ENCODE data around the gene MBNL2.

MBNL2 gene

DNA sequence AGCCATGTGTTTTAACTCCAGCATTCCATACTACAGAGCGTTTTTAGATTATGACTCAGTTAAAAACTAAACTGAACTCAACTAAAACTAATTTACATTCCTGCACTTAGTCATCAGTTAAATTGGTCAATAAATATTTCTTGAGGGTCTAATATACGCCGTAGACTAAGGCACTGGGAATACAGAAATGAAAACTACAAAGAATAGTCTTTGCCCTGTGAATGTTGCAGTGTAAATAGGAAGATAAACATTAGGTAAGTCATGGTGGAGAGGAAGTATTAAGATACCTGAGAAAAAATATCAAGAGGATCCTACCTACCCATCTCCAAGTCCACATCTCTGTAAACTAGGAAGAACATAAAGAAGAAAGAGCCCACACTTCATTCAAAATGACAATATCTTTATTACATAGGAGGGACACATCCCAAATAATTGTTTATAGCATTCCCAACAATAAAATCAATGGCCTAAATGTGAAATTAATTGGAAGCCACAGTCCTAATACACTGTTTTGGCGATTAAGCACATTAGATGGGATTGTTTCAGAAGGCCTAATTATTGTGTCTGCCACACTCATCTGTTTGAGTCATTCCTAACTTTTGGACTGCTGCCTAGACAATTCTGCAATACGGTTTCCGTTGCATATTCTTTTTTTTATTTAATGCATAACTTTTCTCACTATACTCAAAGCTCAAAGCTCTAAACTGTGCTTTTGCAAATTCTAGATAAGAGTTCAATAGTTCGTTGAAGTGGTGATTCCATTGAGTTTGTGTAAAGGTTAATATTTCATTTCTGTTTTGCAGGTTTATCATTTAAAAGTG lies 52.9 kb downstream of the MBNL2 start:
- DNase-seq (ENCODE audit: low read depth) = no peak

DNA sequence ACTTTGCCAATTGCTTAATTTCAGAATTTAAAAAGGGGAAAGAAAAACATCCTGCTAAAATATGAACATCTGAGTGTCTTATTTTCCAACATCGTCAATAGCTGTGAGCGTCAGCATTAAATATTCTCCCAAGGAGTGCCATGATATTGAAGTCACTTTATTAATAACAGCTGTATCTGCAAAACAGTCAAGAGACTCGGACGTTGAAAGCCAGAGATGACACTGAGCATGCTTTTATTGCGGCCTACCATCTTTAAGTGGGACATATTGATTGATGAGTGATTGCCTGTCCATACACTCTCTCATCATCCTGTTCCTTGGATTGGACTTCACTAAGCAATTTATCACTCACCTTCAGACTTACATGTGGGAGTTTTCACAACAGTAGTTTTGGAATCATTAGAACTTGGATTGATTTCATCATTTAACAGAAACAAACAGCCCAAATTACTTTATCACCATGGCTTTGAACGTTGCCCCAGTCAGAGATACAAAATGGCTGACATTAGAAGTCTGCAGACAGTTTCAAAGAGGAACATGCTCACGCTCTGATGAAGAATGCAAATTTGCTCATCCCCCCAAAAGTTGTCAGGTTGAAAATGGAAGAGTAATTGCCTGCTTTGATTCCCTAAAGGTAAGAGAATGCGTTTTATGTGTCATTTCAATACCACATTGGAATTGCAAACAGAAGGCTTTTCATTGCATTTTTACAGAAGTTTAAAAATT lies 53.8 kb downstream of the MBNL2 start:
- no peak for DNase-seq (ENCODE audit: low read depth)

DNA sequence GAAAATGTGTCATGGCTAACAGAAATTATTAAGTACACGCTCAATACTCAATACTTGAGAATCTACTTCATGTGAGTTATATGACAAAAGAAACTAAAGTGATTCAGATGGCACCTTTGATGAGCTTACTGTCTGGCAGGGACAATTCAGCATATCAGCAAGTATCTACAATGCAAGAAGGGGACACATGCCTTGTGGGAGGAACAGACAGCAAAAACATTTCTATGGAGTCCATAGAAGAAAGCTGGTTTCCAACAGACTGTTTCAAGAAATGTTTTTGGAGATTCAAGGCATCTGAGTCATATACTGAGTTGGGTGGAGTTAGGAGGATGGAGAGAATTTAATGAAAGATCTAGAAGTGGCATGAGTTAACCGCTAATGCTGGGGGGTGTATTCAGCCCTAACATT lies 54.7 kb downstream of the MBNL2 start:
- DNase-seq (ENCODE audit: low read depth) = no peak

DNA sequence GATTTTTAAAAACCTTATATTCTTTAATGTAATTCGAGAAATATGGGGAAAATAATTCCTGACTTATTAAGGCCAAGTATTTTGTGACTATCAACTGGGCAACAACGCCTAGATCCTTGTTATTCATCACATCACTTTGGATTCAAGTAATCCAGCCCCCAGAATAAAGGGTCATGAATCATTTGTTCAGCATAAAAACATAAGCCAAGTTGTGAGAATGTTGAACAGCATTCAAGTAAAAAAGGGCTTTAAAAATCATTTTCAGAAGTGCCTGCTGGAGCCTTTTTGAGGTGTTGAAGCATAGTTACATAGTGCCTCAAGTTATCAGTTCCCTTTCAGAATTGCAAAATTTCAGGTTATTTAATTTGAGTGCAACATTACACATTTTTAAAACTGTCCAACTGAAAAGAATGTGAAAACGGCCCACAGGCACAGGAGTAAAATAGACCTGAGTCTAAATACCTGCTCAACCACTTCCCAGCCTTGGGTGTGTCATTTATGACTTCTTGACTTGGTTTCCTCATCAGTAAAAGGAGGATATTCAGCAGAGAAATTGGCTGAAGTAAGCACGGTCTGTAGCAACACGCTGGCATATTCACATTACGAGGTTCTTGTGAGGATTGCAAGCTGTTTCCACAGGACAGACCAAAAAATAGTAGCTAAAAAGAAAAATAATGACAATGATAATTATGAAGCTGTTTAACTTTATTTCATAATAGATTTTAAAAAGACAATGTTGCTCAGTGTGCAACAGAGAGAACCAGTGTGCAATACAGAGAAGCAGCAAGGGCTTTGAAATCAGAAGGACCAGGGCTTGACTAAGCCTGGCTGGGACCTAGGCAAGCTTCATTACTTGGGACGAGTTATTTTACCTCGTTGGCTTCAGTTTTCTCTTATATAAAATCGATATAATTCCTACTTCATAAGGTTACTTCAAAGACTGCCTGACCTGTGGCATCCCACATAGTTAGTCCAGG lies 56.6 kb downstream of the MBNL2 start:
- DNase-seq (ENCODE audit: low read depth) = no peak

DNA sequence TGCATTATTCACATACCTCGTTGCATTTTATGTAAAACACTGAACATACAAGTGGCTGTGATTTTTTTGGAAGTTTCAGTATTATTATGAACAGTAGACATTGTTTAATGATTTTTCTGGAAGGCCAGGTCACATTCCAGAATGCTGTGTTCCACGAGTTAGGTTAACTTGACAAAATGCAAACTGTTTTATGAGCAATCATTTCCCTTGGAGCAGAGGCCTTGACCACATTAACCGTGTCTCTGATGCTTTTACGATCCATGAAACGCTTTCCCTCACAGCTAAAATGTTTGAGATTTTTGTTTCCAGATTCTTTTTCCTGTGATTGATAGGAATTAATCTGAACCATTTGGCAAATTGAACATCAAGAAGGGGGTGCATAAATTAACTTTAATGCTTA lies 57.8 kb downstream of the MBNL2 start:
- DNase-seq (ENCODE audit: low read depth) = no peak

DNA sequence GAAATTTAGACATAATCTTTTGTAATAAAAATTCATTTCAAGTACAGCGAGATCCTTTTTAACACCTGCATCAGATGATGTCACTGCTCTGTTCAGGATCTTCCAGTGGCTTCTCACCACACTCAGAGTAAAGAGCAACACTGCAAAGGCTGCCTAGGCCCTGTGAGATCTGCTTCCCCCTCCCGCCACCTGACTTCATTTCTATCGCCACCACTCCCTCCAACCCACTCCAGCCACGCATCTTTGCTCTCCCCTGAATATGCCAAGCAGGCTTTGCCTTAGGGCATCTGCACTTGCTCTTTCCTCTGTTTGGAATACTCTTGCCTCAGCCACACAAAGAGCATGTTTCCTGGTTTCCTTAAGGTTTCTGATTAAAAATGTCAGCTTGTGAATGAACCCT lies 58.3 kb downstream of the MBNL2 start:
- no peak for DNase-seq (ENCODE audit: low read depth)

DNA sequence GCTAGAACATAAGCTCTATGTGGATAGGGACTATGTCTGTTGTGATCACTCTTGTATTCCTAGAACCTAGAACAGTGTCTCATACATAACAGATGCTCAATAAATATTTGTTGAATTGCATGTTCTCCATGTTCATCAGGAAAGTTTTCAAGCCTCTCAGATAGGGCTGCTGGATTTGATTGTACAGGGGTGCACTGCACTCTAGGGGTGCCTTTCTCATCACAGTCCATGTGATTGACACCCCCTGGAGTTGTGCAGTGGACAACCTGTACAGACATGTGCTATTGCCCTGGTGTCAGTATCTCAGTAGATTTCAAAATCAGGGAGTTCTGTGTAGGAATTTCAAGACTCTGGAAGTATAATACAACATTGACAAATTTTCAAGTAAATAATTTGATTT lies 58.9 kb downstream of the MBNL2 start:
- no peak for DNase-seq (ENCODE audit: low read depth)

DNA sequence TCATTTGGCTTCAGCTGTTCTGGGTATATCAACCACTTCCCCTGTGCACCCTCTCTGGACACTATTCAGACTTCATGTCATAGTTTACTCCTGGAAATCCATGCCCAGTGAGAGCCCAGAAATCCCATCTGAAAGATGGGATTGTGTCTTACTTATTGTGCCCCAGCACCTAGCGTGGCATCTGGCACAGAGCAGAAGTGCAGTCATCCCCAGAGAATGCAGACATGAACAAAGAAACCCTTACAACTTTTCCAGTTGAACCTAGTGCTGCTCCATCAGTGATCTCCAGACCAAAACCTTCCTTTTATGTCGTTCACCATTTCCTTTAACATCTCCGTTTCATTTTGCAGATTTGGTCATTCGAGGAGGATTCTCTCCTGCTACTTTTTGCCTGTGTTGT lies 60.6 kb downstream of the MBNL2 start:
- no peak for DNase-seq (ENCODE audit: low read depth)

DNA sequence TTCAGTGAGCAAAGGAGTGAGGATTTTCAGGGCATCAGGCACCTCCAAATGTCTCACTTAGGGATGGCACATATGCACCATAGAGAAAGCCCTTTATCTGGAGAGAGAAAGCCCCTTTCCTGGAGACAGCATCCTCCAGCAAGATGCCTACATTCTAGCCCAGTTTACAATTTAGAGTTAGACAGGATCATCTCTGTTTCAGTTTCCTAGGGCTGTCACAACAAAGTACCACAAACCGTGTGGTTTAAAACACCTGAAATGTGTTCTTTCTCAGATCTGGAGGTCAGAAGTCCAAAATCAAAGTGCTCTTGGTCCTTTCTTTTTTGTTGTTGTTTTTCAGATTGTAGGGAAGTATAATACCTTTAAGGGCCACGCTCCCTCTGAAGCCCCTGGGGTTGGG lies 61.8 kb downstream of the MBNL2 start:
- DNase-seq (ENCODE audit: low read depth) = no peak

DNA sequence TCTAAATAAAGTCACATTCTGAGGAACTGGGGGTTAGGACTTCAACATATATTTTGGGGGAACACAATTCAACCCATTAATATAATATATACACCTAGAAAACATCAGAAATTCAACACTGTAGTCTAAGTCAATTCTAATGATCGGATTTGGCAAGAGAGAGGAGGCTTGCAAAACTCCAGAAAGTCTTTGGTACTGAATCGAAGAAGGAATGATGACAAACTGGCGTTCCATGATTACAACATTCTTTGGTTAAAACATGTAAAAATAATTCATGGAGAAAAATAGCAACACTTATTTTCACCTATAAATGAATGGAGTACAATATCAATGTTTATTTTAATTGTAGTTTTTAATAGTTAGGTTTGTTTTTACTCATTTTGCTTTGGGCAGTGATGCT lies 62.4 kb downstream of the MBNL2 start:
- no peak for DNase-seq (ENCODE audit: low read depth)

DNA sequence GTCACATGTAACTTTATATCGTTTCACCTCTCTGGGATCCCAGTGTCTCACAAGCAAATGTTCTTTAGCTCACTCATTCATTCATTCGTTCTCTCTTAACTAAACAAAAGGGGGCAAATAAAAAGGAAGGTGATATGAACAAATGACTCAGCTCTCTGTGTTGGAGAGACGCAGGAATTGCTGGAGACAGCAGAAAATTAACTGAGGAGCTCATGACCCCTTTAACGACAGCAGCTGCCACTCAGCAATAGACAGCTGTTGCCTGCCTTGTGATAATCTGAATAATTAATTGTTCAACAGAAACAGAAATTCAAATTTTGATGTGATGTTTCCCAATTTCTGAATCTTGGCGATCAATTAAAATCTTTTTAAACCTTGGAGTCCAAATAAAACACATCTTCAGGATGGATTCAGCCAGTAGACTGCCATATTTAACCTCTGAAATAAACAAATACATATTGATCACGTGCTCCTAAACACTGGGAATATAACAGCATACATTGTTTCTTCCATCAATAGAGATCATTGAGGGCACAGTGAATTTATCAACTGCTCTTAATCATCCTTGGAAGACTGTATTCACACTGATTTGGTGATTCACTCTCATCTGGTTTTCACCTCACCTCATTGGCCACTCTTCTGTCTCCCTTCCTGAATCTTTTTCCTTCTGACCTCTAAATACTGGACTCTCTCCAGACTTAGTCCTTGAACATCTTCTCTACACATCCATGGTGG lies 63.3 kb downstream of the MBNL2 start:
- DNase-seq (ENCODE audit: low read depth) = no peak

DNA sequence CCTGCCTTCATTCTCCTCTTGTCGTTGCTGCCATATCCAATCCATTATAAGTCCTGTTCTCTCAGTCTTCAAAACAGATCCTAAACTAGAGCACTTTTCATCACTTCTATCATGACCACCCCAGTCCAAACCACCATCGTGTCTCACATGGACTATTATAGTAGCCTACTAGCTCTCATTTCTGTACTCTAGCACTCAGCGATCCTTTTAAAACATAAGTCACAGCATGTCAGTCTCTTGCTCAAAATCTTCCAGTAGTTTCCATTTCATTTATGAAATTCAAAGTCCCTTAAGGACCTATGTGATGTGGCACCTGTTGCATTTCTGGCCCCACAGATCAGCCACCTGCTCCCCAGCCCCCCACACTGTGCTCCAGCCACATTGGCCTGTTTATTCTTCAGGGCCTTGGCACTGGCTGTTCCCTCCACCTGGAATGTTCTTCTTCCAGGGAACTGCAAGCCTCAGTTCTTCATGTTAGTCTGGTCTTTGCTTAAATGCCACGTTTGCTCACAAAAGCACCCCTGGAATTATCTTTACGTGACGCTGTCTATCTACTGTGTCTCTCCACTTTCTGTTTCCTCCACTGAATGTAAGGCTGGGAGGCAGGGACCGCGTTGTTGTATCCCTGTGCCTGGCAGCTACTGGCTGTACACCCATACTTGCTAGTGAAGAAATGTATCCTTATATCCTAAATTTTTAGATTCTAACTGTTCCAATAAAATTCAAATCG lies 64.3 kb downstream of the MBNL2 start:
- DNase-seq (ENCODE audit: low read depth) = no peak

DNA sequence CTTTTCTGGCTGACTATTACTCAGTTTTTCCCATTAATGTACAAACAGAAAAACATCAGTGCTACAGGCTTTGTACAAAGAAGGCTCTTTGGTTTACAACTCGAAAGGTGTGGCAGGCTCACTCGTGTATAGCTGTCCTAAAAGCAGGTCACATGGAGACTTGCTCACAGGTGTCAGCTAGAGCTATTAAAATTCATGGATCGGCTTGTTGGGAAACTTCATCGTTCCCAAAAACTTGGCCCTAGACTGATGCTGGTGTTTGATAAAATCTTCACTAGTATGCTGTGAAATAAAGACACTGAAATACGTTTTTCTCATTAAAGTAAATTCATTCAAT lies 64.9 kb downstream of the MBNL2 start:
- no peak for DNase-seq (ENCODE audit: low read depth)

DNA sequence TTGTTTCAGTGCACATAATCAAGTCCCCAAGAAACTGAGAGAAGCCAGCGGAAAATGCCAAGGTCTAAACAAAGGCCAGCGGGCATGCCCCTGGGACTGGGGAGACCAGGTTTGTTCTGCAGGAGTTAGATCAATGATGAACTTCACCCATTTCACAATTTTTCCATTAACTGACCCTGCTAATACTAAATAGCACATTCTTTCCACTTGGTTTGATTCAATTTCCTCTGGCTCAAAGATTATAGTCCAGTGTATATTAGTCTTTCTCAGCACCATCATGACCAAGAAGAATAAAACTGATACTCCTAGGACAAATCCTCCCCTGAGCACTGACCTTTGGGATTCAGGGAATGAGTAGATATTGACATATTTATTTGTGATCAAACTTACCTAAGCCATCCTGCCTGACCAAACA lies 66.4 kb downstream of the MBNL2 start:
- DNase-seq (ENCODE audit: low read depth) = no peak

DNA sequence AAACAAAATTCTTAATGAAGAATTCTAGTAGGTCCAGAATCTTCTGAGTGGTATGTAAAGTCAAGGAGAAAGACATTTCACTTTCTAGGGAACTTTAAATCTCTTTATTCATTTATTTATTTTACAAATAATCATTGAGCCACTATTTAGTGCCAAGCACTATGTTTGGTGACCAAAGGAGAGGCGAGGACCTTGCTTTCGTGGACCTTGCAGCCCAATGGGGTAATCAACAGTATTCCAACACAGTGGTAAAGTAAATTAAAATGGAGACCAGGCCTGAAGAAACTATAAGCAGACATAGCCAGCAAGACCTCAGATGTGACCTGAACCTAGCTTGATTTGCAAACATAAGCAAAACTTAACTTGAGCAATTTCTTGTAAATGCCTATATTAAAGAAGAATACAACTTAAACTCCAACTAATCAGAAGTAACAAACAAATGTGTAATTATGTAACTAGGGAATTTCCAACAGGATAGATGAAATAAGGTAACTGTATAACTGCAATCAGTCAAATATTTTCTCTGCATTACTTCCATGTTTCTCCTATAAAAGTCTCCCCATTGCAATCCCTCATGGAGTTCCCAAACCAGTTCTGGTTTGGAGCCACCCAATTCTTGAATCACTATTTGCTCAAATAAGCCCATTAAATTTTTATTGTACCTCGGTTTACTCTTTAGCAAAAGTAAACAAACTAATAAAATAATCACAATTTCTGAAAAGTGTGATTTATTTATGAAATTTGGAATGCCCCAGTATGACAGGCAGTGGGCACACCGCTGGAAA lies 67.6 kb downstream of the MBNL2 start:
- no peak for DNase-seq (ENCODE audit: low read depth)

DNA sequence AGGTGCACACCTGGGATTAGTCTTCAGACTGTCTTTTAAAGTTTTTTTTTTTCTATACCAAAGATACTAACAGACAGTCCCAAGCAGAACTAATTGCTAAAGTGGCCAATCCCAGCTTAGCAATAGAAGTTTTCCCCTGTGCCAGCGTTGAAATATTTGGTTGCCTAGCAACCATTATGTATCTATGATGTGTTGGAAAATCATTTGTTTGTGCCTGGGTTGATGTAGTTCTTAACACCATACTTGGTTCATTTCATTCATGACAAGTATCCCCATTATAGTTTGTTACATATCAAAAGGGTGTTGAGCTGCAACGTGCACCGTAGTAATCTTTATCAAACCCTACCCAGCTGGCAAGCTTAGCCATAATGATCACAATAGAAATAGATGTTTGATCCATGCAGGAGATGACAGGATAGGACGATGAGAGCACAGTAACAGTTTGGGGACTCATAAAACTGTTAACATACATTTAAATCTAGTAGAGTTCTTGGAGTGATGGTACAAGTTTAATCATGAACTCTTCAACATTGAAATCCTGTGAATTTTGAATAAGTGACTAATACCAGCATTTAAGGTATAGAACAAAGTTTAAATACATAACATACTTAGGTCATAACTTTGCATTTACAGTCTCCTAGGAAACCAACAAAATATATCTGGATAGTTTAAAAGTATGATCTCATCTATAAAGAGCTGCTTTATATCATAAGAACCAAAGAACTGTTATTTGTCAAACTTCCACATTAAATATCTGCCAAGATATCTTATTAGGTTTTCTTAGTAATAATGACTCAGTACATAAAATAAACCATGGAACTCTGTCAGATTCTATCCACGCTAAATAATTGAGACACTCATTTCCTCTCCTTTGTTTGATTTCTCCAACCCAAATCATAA lies 73.4 kb downstream of the MBNL2 start:
- no peak for DNase-seq (ENCODE audit: low read depth)

DNA sequence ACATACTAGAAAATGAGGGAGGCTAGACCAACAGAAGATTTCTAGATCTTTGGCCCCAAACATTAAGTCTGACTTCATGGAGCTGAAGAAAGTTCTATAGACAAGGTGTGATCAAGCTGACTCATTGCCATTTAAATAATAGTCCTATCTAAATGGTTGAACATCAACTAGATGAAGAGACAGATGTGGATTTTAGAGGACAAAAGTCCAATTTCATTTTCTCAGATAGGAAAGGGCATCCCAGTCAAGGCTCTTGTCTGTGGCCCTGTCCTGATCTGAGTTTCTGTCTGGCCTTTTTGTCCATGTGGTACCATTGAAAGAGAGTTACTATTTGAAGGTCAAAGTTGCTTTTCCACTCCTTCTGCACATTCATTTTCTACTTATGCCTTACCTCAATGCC lies 74.6 kb downstream of the MBNL2 start:
- no peak for DNase-seq (ENCODE audit: low read depth)

DNA sequence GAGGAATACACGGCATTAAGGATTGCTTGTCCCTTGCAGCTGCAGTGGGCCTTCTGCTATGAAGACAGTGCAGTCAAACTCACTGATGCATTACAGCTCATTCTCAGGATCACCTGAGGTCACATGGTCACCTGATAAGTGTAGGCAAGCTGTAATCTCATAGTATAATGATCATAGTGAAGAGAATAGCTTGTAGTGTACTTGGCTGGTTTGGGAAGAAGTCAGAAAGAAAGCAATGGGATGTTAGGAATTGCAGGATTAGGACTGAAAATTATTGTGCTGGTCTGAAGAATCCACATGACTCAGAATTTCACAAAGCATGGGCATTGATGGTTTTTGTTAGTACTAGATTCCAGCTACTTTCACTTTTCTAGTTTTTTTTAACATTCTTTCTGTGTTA lies 76.7 kb downstream of the MBNL2 start:
- DNase-seq (ENCODE audit: low read depth) = no peak

DNA sequence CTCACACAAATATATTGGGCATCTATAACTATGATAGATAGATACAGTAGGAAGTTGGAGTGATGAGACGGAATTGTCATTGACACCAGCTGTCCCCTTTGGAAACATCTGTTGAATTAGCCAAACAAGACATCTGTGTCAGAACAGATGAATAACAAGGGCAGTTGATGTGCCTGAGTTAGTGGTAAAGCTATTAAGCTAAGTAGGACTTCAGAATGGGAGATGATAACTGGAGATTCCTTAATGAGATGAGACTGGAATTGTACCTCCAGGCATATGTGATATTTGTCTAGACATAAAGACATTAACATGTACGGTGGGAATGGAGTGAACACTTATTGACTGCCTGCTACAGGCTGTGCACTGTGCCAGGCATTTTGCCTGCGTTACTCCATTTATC lies 78.7 kb downstream of the MBNL2 start:
- DNase-seq (ENCODE audit: low read depth) = no peak

Measured in stimulated activated CD8-positive, alpha-beta memory T cell treated with anti-CD3 and anti-CD28 coated beads, Interleukin-7, amount 100 ng/mL, for 24 hours (primary cell).